ENCODE data around the gene ST6GAL1.

Gene ST6GAL1

GRCh38 chr3:186922790-186923189 lies 7.5 kb upstream of the ST6GAL1 start:
- CTCF ChIA-PET: interaction anchor here (1.1 to 3.8 kb wide), 3 partner anchors 10 to 73 kb away, joined by 5 to 13 read pairs (median 5); no protein-coding TSS in a partner anchor
- Histone ChIP-seq H3K27me3 (replicated peaks in 2 of 5; ENCODE audit: control insufficient read depth in 4 of 5, insufficient read depth in 5 of 5, low read length in 4 of 5) (no peaks in the 10 kb centered on the region), H3K9me3 (ENCODE audit: control extremely low read depth in 1 of 5, control insufficient read depth in 4 of 5, insufficient read depth in 2 of 5, low read depth in 1 of 5, low read length in 4 of 5) (no peaks in the 10 kb centered on the region), H3K36me3 (ENCODE audit: control insufficient read depth in 4 of 4, insufficient read depth in 4 of 4, low read length in 3 of 4) (no peaks in the 10 kb centered on the region), H3K27ac (ENCODE audit: insufficient read depth in 1 of 2, low read depth in 1 of 2, low read length in 2 of 2, poor library complexity in 1 of 2, severe bottlenecking in 2 of 2) (no peak overlapping the region), H3K4me1 (ENCODE audit: control extremely low read depth in 1 of 4, control insufficient read depth in 4 of 4, insufficient read depth in 4 of 4, low read length in 3 of 4) (peaks cover 0 to 9% (median 3%) of the 10 kb centered on the region in 4 experiments), H3K4me3 (ENCODE audit: control insufficient read depth in 1 of 7, extremely low read depth in 1 of 7, insufficient read depth in 4 of 7, low read depth in 2 of 7, low read length in 6 of 7) (no peak overlapping the region)
- no peak for DNase-seq
- WGBS (ENCODE audit: insufficient coverage): 92% methylated on average over 4 of the region's 5 CpGs
- POLR2A ChIA-PET: no interaction called here

- no peaks in the 10 kb centered on the region for H3K27me3 ChIP-seq (replicated peaks in 2 of 5; ENCODE audit: control insufficient read depth in 4 of 5, insufficient read depth in 5 of 5, low read length in 4 of 5)
- 96% methylated on average over 3 of the region's 3 CpGs for WGBS (ENCODE audit: insufficient coverage)
- H3K9me3 ChIP-seq (ENCODE audit: control extremely low read depth in 1 of 5, control insufficient read depth in 4 of 5, insufficient read depth in 2 of 5, low read depth in 1 of 5, low read length in 4 of 5): no peaks in the 10 kb centered on the region
- POLR2A ChIA-PET: no interaction called here
- no peak overlapping the region for H3K4me3 ChIP-seq (ENCODE audit: control insufficient read depth in 1 of 7, extremely low read depth in 1 of 7, insufficient read depth in 4 of 7, low read depth in 2 of 7, low read length in 6 of 7)
- CTCF ChIA-PET: interaction anchor here (1.1 to 3.8 kb wide), 4 partner anchors 9 to 74 kb away, joined by 4 to 13 read pairs (median 5); no protein-coding TSS in a partner anchor
- no peak for DNase-seq
- no peak overlapping the region for H3K27ac ChIP-seq (ENCODE audit: insufficient read depth in 1 of 2, low read depth in 1 of 2, low read length in 2 of 2, poor library complexity in 1 of 2, severe bottlenecking in 2 of 2)
- H3K36me3 ChIP-seq (ENCODE audit: control insufficient read depth in 4 of 4, insufficient read depth in 4 of 4, low read length in 3 of 4): no peaks in the 10 kb centered on the region
- H3K4me1 ChIP-seq (ENCODE audit: control extremely low read depth in 1 of 4, control insufficient read depth in 4 of 4, insufficient read depth in 4 of 4, low read length in 3 of 4): peaks cover 0 to 4% (median 1%) of the 10 kb centered on the region in 4 experiments
These were observed 7.1 kb upstream of the ST6GAL1 start for GRCh38 chr3:186923241-186923640.

GRCh38 chr3:186925826-186926225 lies 4.5 kb upstream of the ST6GAL1 start:
- WGBS (ENCODE audit: insufficient coverage): no CpG with 5 or more reads among the region's 1 CpG
- POLR2A ChIA-PET: no interaction called here

GRCh38 chr3:186929186-186929585 lies 1.1 kb upstream of the ST6GAL1 start:
- 64% methylated on average over 4 of the region's 5 CpGs for WGBS (ENCODE audit: insufficient coverage)
- H3K27me3 ChIP-seq (replicated peaks in 2 of 5; ENCODE audit: control insufficient read depth in 4 of 5, insufficient read depth in 5 of 5, low read length in 4 of 5): no peaks in the 10 kb centered on the region
- no peak for DNase-seq
- no peak overlapping the region for H3K27ac ChIP-seq (ENCODE audit: insufficient read depth in 1 of 2, low read depth in 1 of 2, low read length in 2 of 2, poor library complexity in 1 of 2, severe bottlenecking in 2 of 2)
- ChIA-PET CTCF (interaction anchor here (0.7 to 1.7 kb wide), 8 partner anchors 9 to 238 kb away, joined by 3 to 5 read pairs (median 4); no protein-coding TSS in a partner anchor), POLR2A (interaction anchor here (1.3 kb wide), 1 partner anchor 79 kb away, joined by 3 read pairs; no protein-coding TSS in a partner anchor)
- no peak overlapping the region for H3K4me3 ChIP-seq (ENCODE audit: control insufficient read depth in 1 of 7, extremely low read depth in 1 of 7, insufficient read depth in 4 of 7, low read depth in 2 of 7, low read length in 6 of 7)
- no peaks in the 10 kb centered on the region for H3K9me3 ChIP-seq (ENCODE audit: control extremely low read depth in 1 of 5, control insufficient read depth in 4 of 5, insufficient read depth in 2 of 5, low read depth in 1 of 5, low read length in 4 of 5)
- H3K4me1 ChIP-seq (ENCODE audit: control extremely low read depth in 1 of 4, control insufficient read depth in 4 of 4, insufficient read depth in 4 of 4, low read length in 3 of 4): peaks cover 15 to 37% (median 36%) of the 10 kb centered on the region in 4 experiments
- H3K36me3 ChIP-seq (ENCODE audit: control insufficient read depth in 4 of 4, insufficient read depth in 4 of 4, low read length in 3 of 4): peaks cover 0 to 4% (median 1%) of the 10 kb centered on the region in 4 experiments

More at GRCh38 chr3:186925826-186926225, 4.5 kb upstream of the ST6GAL1 start:
- Histone ChIP-seq H3K4me1 (ENCODE audit: control extremely low read depth in 1 of 4, control insufficient read depth in 4 of 4, insufficient read depth in 4 of 4, low read length in 3 of 4) (peaks cover 0 to 11% (median 6%) of the 10 kb centered on the region in 4 experiments), H3K36me3 (ENCODE audit: control insufficient read depth in 4 of 4, insufficient read depth in 4 of 4, low read length in 3 of 4) (no peaks in the 10 kb centered on the region), H3K4me3 (ENCODE audit: control insufficient read depth in 1 of 7, extremely low read depth in 1 of 7, insufficient read depth in 4 of 7, low read depth in 2 of 7, low read length in 6 of 7) (no peak overlapping the region), H3K9me3 (ENCODE audit: control extremely low read depth in 1 of 5, control insufficient read depth in 4 of 5, insufficient read depth in 2 of 5, low read depth in 1 of 5, low read length in 4 of 5) (no peaks in the 10 kb centered on the region), H3K27ac (ENCODE audit: insufficient read depth in 1 of 2, low read depth in 1 of 2, low read length in 2 of 2, poor library complexity in 1 of 2, severe bottlenecking in 2 of 2) (no peak overlapping the region), H3K27me3 (replicated peaks in 2 of 5; ENCODE audit: control insufficient read depth in 4 of 5, insufficient read depth in 5 of 5, low read length in 4 of 5) (no peaks in the 10 kb centered on the region)
- DNase-seq: no peak
- CTCF ChIA-PET: no interaction called here

- H3K4me1 ChIP-seq (ENCODE audit: control extremely low read depth in 1 of 4, control insufficient read depth in 4 of 4, insufficient read depth in 4 of 4, low read length in 3 of 4): peaks cover 15 to 41% (median 37%) of the 10 kb centered on the region in 4 experiments
- no peak overlapping the region for H3K27ac ChIP-seq (ENCODE audit: insufficient read depth in 1 of 2, low read depth in 1 of 2, low read length in 2 of 2, poor library complexity in 1 of 2, severe bottlenecking in 2 of 2)
- no peaks in the 10 kb centered on the region for H3K27me3 ChIP-seq (replicated peaks in 2 of 5; ENCODE audit: control insufficient read depth in 4 of 5, insufficient read depth in 5 of 5, low read length in 4 of 5)
- CTCF ChIA-PET: interaction anchor here (0.7 to 1.7 kb wide), 7 partner anchors 9 to 237 kb away, joined by 3 to 5 read pairs (median 4); no protein-coding TSS in a partner anchor
- no peaks in the 10 kb centered on the region for H3K9me3 ChIP-seq (ENCODE audit: control extremely low read depth in 1 of 5, control insufficient read depth in 4 of 5, insufficient read depth in 2 of 5, low read depth in 1 of 5, low read length in 4 of 5)
- H3K36me3 ChIP-seq (ENCODE audit: control insufficient read depth in 4 of 4, insufficient read depth in 4 of 4, low read length in 3 of 4): peaks cover 0 to 4% (median 2%) of the 10 kb centered on the region in 4 experiments
- H3K4me3 ChIP-seq (ENCODE audit: control insufficient read depth in 1 of 7, extremely low read depth in 1 of 7, insufficient read depth in 4 of 7, low read depth in 2 of 7, low read length in 6 of 7): peak overlapping the region in 6 of 7 experiments; percentile 72 to 98 (median 88)
- WGBS (ENCODE audit: insufficient coverage): 84% methylated on average over 11 of the region's 12 CpGs
- no peak for DNase-seq
- POLR2A ChIA-PET: interaction anchor here (1.3 kb wide), 1 partner anchor 80 kb away, joined by 3 read pairs; no protein-coding TSS in a partner anchor
These were observed 641 bp upstream of the ST6GAL1 start for GRCh38 chr3:186929685-186930084.

- Histone ChIP-seq H3K4me3 (ENCODE audit: control insufficient read depth in 1 of 7, extremely low read depth in 1 of 7, insufficient read depth in 4 of 7, low read depth in 2 of 7, low read length in 6 of 7) (peak overlapping the region; percentile 72 to 98 (median 89)), H3K27ac (ENCODE audit: insufficient read depth in 1 of 2, low read depth in 1 of 2, low read length in 2 of 2, poor library complexity in 1 of 2, severe bottlenecking in 2 of 2) (peak overlapping the region; percentile 76 to 87), H3K36me3 (ENCODE audit: control insufficient read depth in 4 of 4, insufficient read depth in 4 of 4, low read length in 3 of 4) (peaks cover 0 to 13% (median 3%) of the 10 kb centered on the region in 4 experiments), H3K9me3 (ENCODE audit: control extremely low read depth in 1 of 5, control insufficient read depth in 4 of 5, insufficient read depth in 2 of 5, low read depth in 1 of 5, low read length in 4 of 5) (no peaks in the 10 kb centered on the region), H3K4me1 (ENCODE audit: control extremely low read depth in 1 of 4, control insufficient read depth in 4 of 4, insufficient read depth in 4 of 4, low read length in 3 of 4) (peaks cover 15 to 41% (median 37%) of the 10 kb centered on the region in 4 experiments), H3K27me3 (replicated peaks in 2 of 5; ENCODE audit: control insufficient read depth in 4 of 5, insufficient read depth in 5 of 5, low read length in 4 of 5) (no peaks in the 10 kb centered on the region)
- POLR2A ChIA-PET: interaction anchor here (0.7 to 1.7 kb wide), 4 partner anchors 13 to 1567 kb away, joined by 3 to 6 read pairs (median 4); no protein-coding TSS in a partner anchor
- DNase-seq: peak; percentile 89 to 95 (median 93)
- 0% methylated on average over 47 of the region's 76 CpGs for WGBS (ENCODE audit: insufficient coverage)
- CTCF ChIA-PET: interaction anchor here (0.7 to 4.0 kb wide), 21 partner anchors 9 to 237 kb away, joined by 3 to 63 read pairs (median 4); no protein-coding TSS in a partner anchor
These were observed 560 bp downstream of the ST6GAL1 start for GRCh38 chr3:186930641-186931531.

Measured in common myeloid progenitor, CD34-positive (primary cell).